ENCODE data around the gene PPP2R5B.

DNA sequence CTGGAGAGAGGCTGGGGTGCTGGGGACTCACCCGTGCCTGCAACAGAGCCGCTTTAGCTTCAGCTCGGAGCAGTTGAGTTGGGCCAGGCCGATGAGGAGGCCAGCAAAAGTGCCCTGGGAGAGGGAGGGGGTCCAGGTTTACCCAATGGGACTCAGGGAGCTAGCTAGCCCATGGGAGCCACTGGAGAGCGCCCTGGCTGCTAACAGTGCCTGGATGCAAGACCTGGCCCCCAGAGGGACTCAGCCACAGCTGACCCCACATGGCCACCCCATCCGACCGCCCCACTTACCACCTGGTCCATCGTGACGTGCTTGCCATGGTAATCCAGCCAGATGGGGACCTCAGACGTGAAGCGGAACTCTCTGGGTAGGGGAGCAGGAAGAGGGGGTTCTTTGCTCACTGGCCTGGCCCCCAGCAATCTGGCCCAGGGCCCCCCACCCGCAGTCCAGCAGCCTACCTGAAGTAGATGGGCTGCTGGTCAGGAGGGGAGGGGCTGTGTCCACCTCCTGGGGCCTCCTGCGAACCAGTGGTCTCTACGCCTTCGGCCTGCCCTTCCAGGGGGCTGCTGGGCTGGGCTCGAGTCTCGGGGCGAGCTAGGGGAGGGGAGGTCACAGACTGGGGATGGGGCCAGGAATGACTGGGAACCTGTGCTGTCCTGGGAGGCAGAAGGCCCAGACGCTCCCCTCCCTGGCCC, 27.0 kb upstream of the PPP2R5B start:
- TF ChIP-seq CTCF (conservative IDR thresholded peaks at IDR 0.05; ENCODE audit: low read length) (no peak), EZH2phosphoT487 (IDR thresholded peaks at IDR 0.05; ENCODE audit: borderline replicate concordance, low read depth, low read length) (no peak)

Measured in OCI-LY7 (cell line).